IPS-15b (cell line): ENCODE data around the gene KRT39.

Source experiments
- H3K27me3 ChIP-seq: one replicate; pipeline ENCODE4 v1.6.1; 2013; ENCODE audit warnings: low read length; ENCODE audit not compliant: control insufficient read depth, insufficient read depth
- H3K36me3 ChIP-seq: one replicate; pipeline ENCODE4 v1.6.1; 2013; ENCODE audit warnings: low read length; ENCODE audit not compliant: control insufficient read depth, insufficient read depth
- H3K4me1 ChIP-seq: one replicate; pipeline ENCODE4 v1.6.1; 2013; ENCODE audit warnings: mild to moderate bottlenecking, low read length; ENCODE audit not compliant: control insufficient read depth, insufficient read depth
- H3K4me3 ChIP-seq: one replicate; pipeline ENCODE4 v1.5.1; 2013; ENCODE audit warnings: low read depth, low read length
- H3K9ac ChIP-seq: one replicate; pipeline ENCODE4 v1.6.1; 2013; ENCODE audit warnings: low read depth, mild to moderate bottlenecking, low read length
- H3K9me3 ChIP-seq: one replicate; pipeline ENCODE4 v1.6.1; 2013; ENCODE audit warnings: mild to moderate bottlenecking, low read length; ENCODE audit not compliant: control insufficient read depth, insufficient read depth

KRT39 gene

DNA sequence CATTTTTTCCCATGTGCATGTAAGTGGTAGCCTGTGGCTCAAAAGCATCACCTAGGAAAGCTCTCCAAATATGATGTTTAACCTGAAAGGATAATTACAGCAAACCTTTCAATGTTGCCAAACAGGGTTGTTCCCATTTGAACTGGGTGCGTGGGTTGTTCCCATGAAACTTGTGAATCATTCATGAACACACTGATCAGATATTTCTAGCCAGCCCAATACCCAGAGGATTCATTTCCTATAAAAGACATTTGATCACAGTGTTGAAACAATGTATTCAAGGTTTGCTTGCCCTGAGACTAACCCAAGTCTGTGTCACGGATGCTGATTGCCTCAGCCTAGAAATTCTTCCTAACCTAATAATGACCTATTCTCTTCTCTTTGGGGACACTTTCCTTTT, 12.9 kb downstream of the KRT39 start:
- H3K4me3 ChIP-seq, result no peak overlapping the region
- no peaks in the 10 kb centered on the region for H3K36me3 ChIP-seq
- H3K9me3 ChIP-seq, result no peaks in the 10 kb centered on the region
- no peaks in the 10 kb centered on the region for H3K27me3 ChIP-seq
- H3K4me1 ChIP-seq, result peaks cover 17% of the 10 kb centered on the region
- no peak overlapping the region for H3K9ac ChIP-seq

DNA sequence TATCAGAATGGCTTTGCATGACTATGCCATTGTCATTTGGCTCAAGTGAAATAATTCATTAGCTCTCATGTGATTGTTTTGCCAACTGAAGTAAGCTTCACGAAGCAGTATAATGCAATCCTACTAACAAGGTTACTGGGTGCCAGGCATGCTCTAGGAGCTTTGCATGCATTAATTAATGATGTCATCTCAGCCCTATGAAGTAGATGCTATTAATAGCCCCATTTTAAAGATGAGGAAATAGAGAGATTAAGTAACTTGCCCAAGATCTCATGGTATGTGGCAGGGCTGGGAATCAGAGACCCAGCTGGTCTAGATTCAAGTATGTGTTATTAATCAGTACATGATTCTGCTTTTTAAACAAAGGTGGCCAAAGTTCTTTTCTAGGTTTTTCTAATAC, 14.1 kb downstream of the KRT39 start:
- H3K27me3 ChIP-seq, result no peaks in the 10 kb centered on the region
- no peaks in the 10 kb centered on the region for H3K9me3 ChIP-seq
- H3K36me3 ChIP-seq, result no peaks in the 10 kb centered on the region
- no peak overlapping the region for H3K9ac ChIP-seq
- no peak overlapping the region for H3K4me3 ChIP-seq
- H3K4me1 ChIP-seq, result peaks cover 12% of the 10 kb centered on the region

DNA sequence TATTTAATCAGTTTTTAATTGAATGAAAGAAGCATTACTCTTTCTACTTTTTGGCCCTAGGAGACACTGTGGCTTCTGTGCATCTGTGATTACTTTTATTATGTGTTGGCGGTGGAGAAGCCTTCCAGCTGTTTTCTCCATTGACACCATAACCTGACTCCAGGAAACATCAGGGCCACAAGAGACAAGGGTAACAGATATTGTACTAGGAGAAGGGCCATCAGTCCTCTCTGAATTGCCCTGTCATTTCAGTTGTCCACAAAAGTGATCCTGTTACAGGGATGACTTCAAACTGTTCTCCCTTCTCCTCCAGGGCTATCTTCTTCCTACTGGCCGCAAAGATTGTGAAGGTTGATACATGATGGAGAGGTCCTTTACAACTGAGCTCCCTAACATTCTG, 14.6 kb downstream of the KRT39 start:
- Histone ChIP-seq H3K4me1 (peaks cover 7% of the 10 kb centered on the region), H3K36me3 (no peaks in the 10 kb centered on the region), H3K9me3 (no peaks in the 10 kb centered on the region), H3K27me3 (no peaks in the 10 kb centered on the region), H3K4me3 (no peak overlapping the region), H3K9ac (no peak overlapping the region)

DNA sequence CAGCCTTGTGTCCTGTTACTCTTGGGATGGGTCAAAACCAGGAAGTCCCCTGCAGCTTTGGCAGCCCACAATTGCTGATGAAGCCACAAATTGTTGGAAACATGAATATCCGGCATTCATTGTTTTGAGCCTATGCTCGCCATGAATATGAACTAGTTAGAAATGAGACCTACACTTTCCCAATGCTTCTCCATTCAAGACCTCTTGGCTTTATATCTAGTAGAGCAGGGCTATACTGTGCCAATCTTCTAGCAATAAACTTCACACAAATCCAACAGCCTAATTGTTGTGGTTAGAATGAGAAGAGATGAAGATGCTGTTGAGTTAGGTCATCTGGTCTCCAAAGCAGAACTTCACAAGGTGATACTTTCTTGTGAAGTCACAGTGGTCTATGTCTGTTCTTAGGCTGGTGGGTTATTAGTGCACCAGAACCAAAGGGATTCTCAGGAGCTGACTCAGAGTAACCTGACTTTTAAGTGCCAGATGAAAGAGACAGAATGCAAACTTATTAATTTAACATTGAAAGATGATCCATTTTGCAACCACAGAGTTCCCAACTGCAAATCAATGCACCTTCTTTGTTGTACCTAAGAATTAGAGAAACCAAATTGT, 15.6 kb downstream of the KRT39 start:
- Histone ChIP-seq H3K9me3 (no peaks in the 10 kb centered on the region), H3K9ac (no peak overlapping the region), H3K4me1 (peaks cover 3% of the 10 kb centered on the region), H3K36me3 (no peaks in the 10 kb centered on the region), H3K27me3 (no peaks in the 10 kb centered on the region), H3K4me3 (no peak overlapping the region)

DNA sequence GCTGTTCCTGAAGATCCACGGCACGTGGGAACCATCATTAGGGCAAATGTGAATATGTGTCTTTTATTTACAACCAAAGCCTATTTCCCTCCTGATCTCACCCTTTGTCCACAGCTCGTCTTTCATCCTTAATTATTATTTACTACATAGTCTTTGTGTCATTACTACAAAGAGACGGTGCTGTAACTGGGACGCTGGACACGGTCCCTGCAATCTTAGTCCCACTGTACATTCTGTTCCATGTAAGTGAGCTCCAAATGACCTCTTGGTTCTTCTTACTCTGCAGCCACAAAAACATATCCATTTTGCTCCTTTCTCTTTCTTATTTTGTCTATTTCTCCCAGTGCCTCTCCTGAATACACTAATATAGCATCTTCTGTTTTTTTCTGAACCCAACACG, 16.6 kb downstream of the KRT39 start:
- no peak overlapping the region for H3K9ac ChIP-seq

DNA sequence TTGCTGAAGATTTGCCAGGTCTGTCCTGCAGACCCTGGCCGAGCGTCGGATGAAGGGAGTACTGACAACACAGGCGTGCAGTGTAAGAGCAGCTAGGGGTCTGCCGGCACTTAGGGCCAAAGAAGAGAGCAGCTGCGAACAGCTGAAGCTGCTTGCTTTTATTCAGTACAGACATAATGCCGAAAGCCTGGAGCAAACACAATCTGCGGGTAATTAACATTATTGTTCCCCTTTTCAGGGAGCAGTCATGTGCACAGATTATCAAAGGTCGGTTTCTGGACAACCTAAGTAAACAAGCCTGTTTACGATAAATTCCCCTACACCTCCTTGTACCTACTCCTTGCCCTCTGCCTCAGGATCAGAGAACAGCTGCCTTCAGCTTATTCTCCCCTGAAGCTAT, 17.3 kb downstream of the KRT39 start:
- Histone ChIP-seq H3K9me3 (no peaks in the 10 kb centered on the region), H3K4me1 (peaks cover 3% of the 10 kb centered on the region), H3K27me3 (no peaks in the 10 kb centered on the region), H3K9ac (no peak overlapping the region), H3K36me3 (no peaks in the 10 kb centered on the region), H3K4me3 (no peak overlapping the region)

More for the DNA sequence above, 16.6 kb downstream of the KRT39 start:
- Histone ChIP-seq H3K36me3 (no peaks in the 10 kb centered on the region), H3K27me3 (no peaks in the 10 kb centered on the region), H3K9me3 (no peaks in the 10 kb centered on the region), H3K4me1 (peaks cover 3% of the 10 kb centered on the region), H3K4me3 (no peak overlapping the region)

DNA sequence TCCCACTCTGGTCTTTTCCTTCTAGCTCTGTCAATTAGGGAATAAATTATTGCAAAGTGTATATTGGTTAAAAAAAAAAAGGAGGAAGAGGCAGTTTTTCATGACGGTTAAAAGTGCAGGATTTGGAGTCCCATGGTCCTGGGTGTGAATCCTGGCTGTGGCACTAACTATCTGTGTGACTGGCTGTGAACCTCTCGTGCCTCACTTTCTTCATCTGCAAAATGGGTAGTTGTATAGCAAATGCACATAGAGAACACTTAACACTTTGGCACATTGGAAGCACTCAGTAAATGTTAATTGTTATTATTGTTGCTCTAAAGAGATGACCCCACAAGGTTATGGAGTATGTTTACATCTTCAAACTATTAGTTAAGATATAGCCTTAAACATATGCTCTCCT, 18.8 kb downstream of the KRT39 start:
- H3K27me3 ChIP-seq, result no peaks in the 10 kb centered on the region
- no peak overlapping the region for H3K4me3 ChIP-seq
- no peaks in the 10 kb centered on the region for H3K9me3 ChIP-seq
- H3K36me3 ChIP-seq, result no peaks in the 10 kb centered on the region
- no peak overlapping the region for H3K9ac ChIP-seq
- peaks cover 3% of the 10 kb centered on the region for H3K4me1 ChIP-seq

DNA sequence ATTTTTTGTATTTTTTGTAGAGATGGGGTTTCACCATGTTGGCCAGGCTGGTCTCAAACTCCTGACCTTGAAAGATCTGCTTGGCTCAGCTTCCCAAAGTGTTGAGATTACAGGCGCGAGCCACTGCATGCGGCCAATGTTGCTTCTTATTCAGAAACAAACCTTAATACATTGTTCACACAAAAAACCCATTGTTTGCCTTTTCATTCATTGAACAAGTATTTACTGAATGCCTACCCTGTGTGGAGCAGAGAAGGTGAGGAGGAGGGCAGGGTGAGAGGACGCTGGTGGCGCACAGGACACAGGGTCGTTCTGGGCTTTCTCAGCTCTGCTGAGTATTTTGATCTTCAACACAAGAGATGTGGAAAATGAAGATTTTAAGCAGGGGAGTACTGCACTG, 21.3 kb downstream of the KRT39 start:
- no peaks in the 10 kb centered on the region for H3K9me3 ChIP-seq
- H3K36me3 ChIP-seq, result no peaks in the 10 kb centered on the region
- no peak overlapping the region for H3K9ac ChIP-seq
- H3K4me1 ChIP-seq, result peaks cover 3% of the 10 kb centered on the region
- H3K4me3 ChIP-seq, result no peak overlapping the region
- H3K27me3 ChIP-seq, result no peaks in the 10 kb centered on the region

DNA sequence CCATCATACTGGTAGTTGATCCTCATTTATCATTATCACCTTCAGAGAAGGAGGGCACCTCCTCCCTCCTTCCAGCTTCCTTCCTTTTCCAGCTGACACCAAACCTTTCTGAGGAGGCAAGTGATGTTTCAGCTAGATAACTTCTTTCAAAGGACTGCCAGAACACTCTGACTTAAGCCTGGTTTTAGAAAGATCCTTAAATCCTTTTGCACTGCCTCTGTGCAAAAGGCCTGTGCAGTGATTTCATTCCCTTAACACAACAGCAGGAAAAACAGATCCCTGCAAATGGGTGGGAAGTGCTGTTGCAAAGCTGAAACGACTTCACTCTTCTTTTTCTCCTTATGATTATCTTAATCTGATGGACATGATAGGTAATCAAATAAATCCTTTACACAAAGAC, 22.2 kb downstream of the KRT39 start:
- Histone ChIP-seq H3K4me3 (no peak overlapping the region), H3K27me3 (no peaks in the 10 kb centered on the region), H3K9ac (no peak overlapping the region), H3K9me3 (no peaks in the 10 kb centered on the region), H3K36me3 (no peaks in the 10 kb centered on the region), H3K4me1 (peaks cover 3% of the 10 kb centered on the region)

DNA sequence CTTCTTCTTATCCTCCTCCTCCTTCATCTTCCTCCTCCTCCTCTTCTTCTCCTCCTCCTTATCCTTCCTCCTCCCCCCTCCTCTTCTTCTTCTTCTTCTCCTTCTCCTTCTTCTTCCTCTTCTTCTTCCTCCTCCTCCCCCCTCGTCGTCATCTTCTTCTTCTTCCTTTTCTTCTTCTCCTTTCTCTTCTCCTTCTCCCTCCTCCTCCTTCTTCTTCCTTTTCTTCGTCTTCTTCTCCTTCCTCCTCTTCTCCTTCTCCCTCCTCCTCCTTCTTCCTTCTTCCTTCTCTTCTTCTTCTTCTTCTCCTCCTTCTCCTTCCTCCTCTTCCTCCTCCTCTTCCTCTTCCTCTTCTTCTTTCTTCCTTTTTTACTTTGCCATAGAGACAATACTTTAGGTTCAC, 24.2 kb downstream of the KRT39 start:
- H3K36me3 ChIP-seq, result no peaks in the 10 kb centered on the region
- no peaks in the 10 kb centered on the region for H3K27me3 ChIP-seq
- H3K4me3 ChIP-seq, result no peak overlapping the region
- H3K9ac ChIP-seq, result no peak overlapping the region
- H3K9me3 ChIP-seq, result no peaks in the 10 kb centered on the region
- no peaks in the 10 kb centered on the region for H3K4me1 ChIP-seq

DNA sequence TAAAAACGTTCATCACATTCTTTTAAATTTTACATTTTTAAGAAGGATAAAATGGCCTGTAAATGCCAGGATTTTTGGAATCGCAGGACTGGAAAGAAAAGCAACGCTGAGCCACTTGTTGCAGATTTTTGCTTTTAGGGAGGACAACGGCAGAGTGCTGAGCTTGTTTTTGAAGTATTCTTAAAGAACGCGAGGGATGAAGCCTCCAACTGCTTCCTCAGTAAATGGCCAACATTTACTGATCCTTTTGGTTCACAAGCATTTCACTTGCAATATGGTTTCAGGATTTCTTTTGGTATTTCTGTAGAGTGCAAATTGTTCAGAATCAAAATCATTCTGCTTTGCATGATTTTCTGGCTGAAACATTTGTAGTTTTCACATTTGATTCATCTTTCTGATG, 26.5 kb downstream of the KRT39 start:
- H3K4me3 ChIP-seq, result no peak overlapping the region
- peaks cover 7% of the 10 kb centered on the region for H3K4me1 ChIP-seq
- H3K27me3 ChIP-seq, result no peaks in the 10 kb centered on the region
- H3K9me3 ChIP-seq, result no peaks in the 10 kb centered on the region
- H3K36me3 ChIP-seq, result no peaks in the 10 kb centered on the region
- no peak overlapping the region for H3K9ac ChIP-seq

DNA sequence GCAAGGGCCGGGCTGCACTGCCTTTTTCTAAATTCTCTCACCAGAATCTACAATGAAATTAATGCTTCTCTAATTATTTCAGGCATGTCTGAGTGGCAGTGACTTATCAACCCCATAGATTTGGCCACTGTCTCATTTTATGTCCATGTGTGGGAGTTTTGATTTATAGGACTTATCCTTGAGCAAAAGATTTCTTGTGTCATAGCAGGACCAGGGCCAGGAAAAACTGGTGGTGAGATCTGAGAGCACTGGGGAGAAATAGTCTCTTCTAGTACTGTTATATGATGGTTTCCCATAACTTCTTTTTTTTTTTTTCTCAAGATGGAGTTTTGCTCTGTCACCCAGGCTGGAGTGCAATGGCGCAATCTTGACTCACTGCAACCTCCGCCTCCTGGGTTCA, 27.8 kb downstream of the KRT39 start:
- H3K36me3 ChIP-seq, result no peaks in the 10 kb centered on the region
- H3K4me3 ChIP-seq, result no peak overlapping the region
- H3K9ac ChIP-seq, result no peak overlapping the region
- H3K9me3 ChIP-seq, result no peaks in the 10 kb centered on the region
- H3K27me3 ChIP-seq, result no peaks in the 10 kb centered on the region
- H3K4me1 ChIP-seq, result peaks cover 7% of the 10 kb centered on the region
